Ishikawa (cell line): ENCODE measurements around the gene SP8.

Experiments used
- CEBPB ChIP-seq: IDR thresholded peaks from 2 replicates; pipeline ENCODE4 v1.6.1; 2012
- CREB1 ChIP-seq: IDR thresholded peaks from 2 replicates; pipeline ENCODE4 v1.6.1; 2012; ENCODE audit warnings: low read depth
- EGR1 ChIP-seq: IDR thresholded peaks from 2 replicates; pipeline ENCODE4 v1.6.1; 2012
- EP300 ChIP-seq: IDR thresholded peaks from 2 replicates; pipeline ENCODE4 v1.6.1; 2012; ENCODE audit warnings: borderline replicate concordance
- FOXM1 ChIP-seq: IDR thresholded peaks from 2 replicates; pipeline ENCODE4 v1.6.1; 2012; ENCODE audit warnings: low read depth, borderline replicate concordance
- MAX ChIP-seq: IDR thresholded peaks from 2 replicates; pipeline ENCODE4 v1.6.1; 2012
- NFIC ChIP-seq: IDR thresholded peaks from 2 replicates; pipeline ENCODE4 v1.6.1; 2012
- RAD21 ChIP-seq: IDR thresholded peaks from 2 replicates; pipeline ENCODE4 v1.6.1; 2012; ENCODE audit warnings: low read depth
- REST ChIP-seq: IDR thresholded peaks from 2 replicates; pipeline ENCODE4 v1.6.1; 2012; ENCODE audit warnings: low read depth, mild to moderate bottlenecking
- TAF1 ChIP-seq: IDR thresholded peaks from 2 replicates; pipeline ENCODE4 v1.6.1; 2012; ENCODE audit warnings: low read depth, mild to moderate bottlenecking
- TCF12 ChIP-seq: IDR thresholded peaks from 2 replicates; pipeline ENCODE4 v1.6.1; 2012; ENCODE audit warnings: low read depth
- TEAD4 ChIP-seq: IDR thresholded peaks from 2 replicates; pipeline ENCODE4 v1.6.1; 2012
- USF1 ChIP-seq: IDR thresholded peaks from 2 replicates; pipeline ENCODE4 v1.6.1; 2012
- YY1 ChIP-seq: IDR thresholded peaks from 2 replicates; pipeline ENCODE4 v1.6.1; 2012; ENCODE audit warnings: low read depth
- ZBTB7A ChIP-seq: IDR thresholded peaks from 2 replicates; pipeline ENCODE4 v1.6.1; 2012; ENCODE audit warnings: low read depth

Gene SP8

GRCh38 chr7:20804345-20804744, 17.7 kb upstream of the SP8 start:
- no peak for TF ChIP-seq CREB1

GRCh38 chr7:20799566-20800366, 13.1 kb upstream of the SP8 start:
- TF ChIP-seq EGR1 (no peak), TAF1 (no peak), USF1 (no peak)

GRCh38 chr7:20798694-20799121, 12.0 kb upstream of the SP8 start:
- TF ChIP-seq TCF12 (no peak), CREB1 (no peak), CEBPB (no peak), EGR1 (0 out of 2 replicates have a peak, but pooled peaks have one; percentile 34), RAD21 (peak; percentile 9; the same call in 1 of the 2 replicates), REST (no peak), MAX (no peak), TEAD4 (no peak)

- peak; percentile 21; the same call in 1 of the 2 replicates for TF ChIP-seq TEAD4
- TF ChIP-seq TCF12: peak; percentile 71; the same call in 1 of the 2 replicates
- no peak for TF ChIP-seq CEBPB
- TF ChIP-seq ZBTB7A: peak; percentile 75; the same call in 1 of the 2 replicates
- no peak for TF ChIP-seq MAX
- peak; percentile 61; the same call in 1 of the 2 replicates for TF ChIP-seq NFIC
Measured at GRCh38 chr7:20798081-20798693, 11.5 kb upstream of the SP8 start.

GRCh38 chr7:20797462-20798080, 10.9 kb upstream of the SP8 start:
- no peak for TF ChIP-seq CREB1
- TF ChIP-seq MAX: 0 out of 2 replicates have a peak, but pooled peaks have one; percentile 31

GRCh38 chr7:20797042-20797461, 10.4 kb upstream of the SP8 start:
- TF ChIP-seq CEBPB: no peak
- TF ChIP-seq TEAD4: no peak

- no peak for TF ChIP-seq CREB1
Measured at GRCh38 chr7:20796500-20796899, 9.8 kb upstream of the SP8 start.

- no peak for TF ChIP-seq FOXM1
- no peak for TF ChIP-seq CEBPB
- no peak for TF ChIP-seq REST
- TF ChIP-seq RAD21: no peak
- TF ChIP-seq NFIC: no peak
- TF ChIP-seq USF1: no peak
- no peak for TF ChIP-seq TCF12
- TF ChIP-seq MAX: no peak
- TF ChIP-seq YY1: no peak
- no peak for TF ChIP-seq TAF1
- TF ChIP-seq TEAD4: no peak
- no peak for TF ChIP-seq EGR1
- no peak for TF ChIP-seq ZBTB7A
- no peak for TF ChIP-seq EP300
- no peak for TF ChIP-seq CREB1
Measured at GRCh38 chr7:20795881-20796280, 9.2 kb upstream of the SP8 start.
